ENCODE results near the gene CCDC85B. TPM values are rescaled to one million over a fixed set of nuclear protein-coding genes. Genes with fewer than 3 reads are reported as not detected.

Gene CCDC85B
- total and polyA plus RNA-seq, 10 donors, result 38.7 to 131 (median 51.3) TPM

- TF ChIP-seq POLR2AphosphoS5 (IDR thresholded peaks at IDR 0.05) (peak in 1 of 3 donors; percentile 0), CTCF (IDR thresholded peaks at IDR 0.05 in 8 of 11, conservative IDR thresholded peaks at IDR 0.05 in 3 of 11) (no peak)
- peak overlapping the region; percentile 76 to 98 (median 96) for H3K27ac ChIP-seq
- 0 to 1% (median 1%) methylated on average over 17 to 60 of the region's 60 CpGs for WGBS, 5 donors
- DNase-seq, result peak; percentile 94
- H3K27me3 ChIP-seq (replicated peaks in 1 of 7), result no peaks in the 10 kb centered on the region
- H3K4me1 ChIP-seq, result peaks cover 45 to 77% (median 52%) of the 10 kb centered on the region in 6 donors
- intact Hi-C loops (cut with DNase I; ENCODE audit: low total_unique reads), result no loop called here
- peaks cover 0 to 58% (median 19%) of the 10 kb centered on the region in 6 donors for H3K36me3 ChIP-seq
- H3K9me3 ChIP-seq, result no peaks in the 10 kb centered on the region
- H3K4me3 ChIP-seq, result peak overlapping the region; percentile 83 to 100 (median 96)
Measured at GRCh38 chr11:65919573-65920371, 29.3 kb downstream of the CCDC85B start.

DNA sequence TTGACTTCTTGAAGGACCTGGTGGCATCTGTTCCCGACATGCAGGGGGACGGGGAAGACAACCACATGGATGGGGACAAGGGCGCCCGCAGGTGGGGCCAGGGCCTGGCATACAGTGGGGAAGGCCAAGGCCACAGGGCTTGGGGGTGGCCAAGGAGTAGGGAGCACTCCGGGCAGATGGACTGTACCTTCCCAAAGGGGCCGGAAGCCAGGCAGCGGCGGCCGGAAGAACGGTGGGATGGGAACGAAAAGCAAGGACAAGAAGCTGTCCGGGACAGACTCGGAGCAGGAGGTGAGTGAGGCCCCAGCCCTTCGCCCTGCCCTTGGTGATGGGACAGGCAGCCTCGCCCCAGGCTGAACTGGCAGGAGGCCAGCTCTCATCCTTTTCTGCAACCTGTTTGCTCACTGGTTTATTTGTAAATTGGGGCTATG, 29.9 kb downstream of the CCDC85B start:
- Histone ChIP-seq H3K27ac (peak overlapping the region; percentile 76 to 98 (median 96)), H3K4me1 (peaks cover 40 to 70% (median 46%) of the 10 kb centered on the region in 6 donors), H3K4me3 (peak overlapping the region; percentile 83 to 100 (median 96)), H3K27me3 (replicated peaks in 1 of 7) (no peaks in the 10 kb centered on the region), H3K9me3 (no peaks in the 10 kb centered on the region), H3K36me3 (peaks cover 0 to 64% (median 19%) of the 10 kb centered on the region in 6 donors)
- intact Hi-C loops (cut with DNase I; ENCODE audit: low total_unique reads), result no loop called here
- WGBS, 5 donors, result 61 to 80% (median 68%) methylated on average over 12 to 15 of the region's 15 CpGs
- peak; percentile 87 for DNase-seq
- no peak for TF ChIP-seq POLR2A (IDR thresholded peaks at IDR 0.05)
- TF ChIP-seq POLR2AphosphoS5 (IDR thresholded peaks at IDR 0.05), result no peak
- no peak for TF ChIP-seq CTCF (IDR thresholded peaks at IDR 0.05 in 8 of 11, conservative IDR thresholded peaks at IDR 0.05 in 3 of 11)

DNA sequence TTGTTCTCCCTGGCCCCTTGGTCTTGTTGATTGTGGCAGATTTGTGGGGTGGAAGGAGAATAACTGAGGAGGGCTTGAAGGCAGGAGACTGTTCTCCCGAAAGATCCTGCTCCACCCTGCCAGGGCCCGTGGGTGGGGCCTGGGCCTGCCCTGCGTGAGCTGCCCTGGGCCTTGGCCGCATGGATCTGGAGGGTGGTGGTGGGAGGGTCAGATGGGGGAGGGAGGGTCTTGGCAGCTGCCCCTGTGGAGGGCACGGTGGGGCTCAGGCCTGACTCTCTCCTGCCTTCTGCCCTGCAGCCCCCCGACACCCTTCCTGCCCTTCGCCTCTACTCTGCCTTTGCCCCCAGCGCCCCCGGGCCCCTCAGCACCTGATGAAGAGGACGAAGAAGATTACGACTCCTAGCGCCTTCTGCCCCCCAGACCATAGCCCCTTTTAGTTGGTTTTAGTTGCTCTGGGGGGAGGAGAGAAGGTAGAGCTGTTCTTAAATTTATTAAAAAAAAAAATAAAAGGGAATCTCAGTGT, 30.6 kb downstream of the CCDC85B start:
- WGBS, 5 donors, result 89 to 92% (median 89%) methylated on average over 11 to 12 of the region's 12 CpGs
- Histone ChIP-seq H3K9me3 (no peaks in the 10 kb centered on the region), H3K4me3 (peak overlapping the region in 3 of 8 donors; percentile 96 to 100 (median 96)), H3K4me1 (peaks cover 32 to 63% (median 39%) of the 10 kb centered on the region in 6 donors), H3K27me3 (replicated peaks in 1 of 7) (no peaks in the 10 kb centered on the region), H3K27ac (peak overlapping the region in 1 of 8 donors; percentile 98), H3K36me3 (peaks cover 0 to 66% (median 19%) of the 10 kb centered on the region in 6 donors)
- intact Hi-C loops (cut with DNase I; ENCODE audit: low total_unique reads), result no loop called here
- TF ChIP-seq CTCF (IDR thresholded peaks at IDR 0.05 in 8 of 11, conservative IDR thresholded peaks at IDR 0.05 in 3 of 11), result no peak
- no peak for TF ChIP-seq POLR2A (IDR thresholded peaks at IDR 0.05)
- TF ChIP-seq POLR2AphosphoS5 (IDR thresholded peaks at IDR 0.05), result no peak
- DNase-seq, result no peak

DNA sequence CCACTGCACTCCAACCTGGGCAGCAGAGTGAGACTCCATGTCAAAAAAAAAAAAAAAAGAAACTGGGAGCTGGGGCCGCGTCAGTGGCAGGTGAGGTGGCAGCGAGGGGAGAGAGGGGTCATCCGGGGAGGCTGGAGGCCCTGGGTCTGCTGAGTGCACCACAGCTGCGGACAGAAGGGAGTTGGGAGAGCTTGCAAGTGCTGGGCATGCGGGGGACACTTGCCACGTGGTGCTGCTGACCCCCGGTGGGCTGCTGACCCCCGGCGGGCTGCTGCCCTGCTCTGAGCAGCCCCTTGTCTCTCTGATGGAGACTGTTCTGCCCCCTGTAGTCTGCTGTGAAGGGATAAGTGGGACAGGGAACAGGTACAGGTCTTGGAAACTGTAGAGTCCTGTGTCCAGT, 31.4 kb downstream of the CCDC85B start:
- intact Hi-C loops (cut with DNase I; ENCODE audit: low total_unique reads), result no loop called here
- Histone ChIP-seq H3K27ac (peak overlapping the region in 1 of 8 donors; percentile 12), H3K27me3 (replicated peaks in 1 of 7) (no peaks in the 10 kb centered on the region), H3K4me3 (no peak overlapping the region), H3K4me1 (peaks cover 25 to 59% (median 31%) of the 10 kb centered on the region in 6 donors), H3K9me3 (no peaks in the 10 kb centered on the region), H3K36me3 (peaks cover 0 to 62% (median 19%) of the 10 kb centered on the region in 6 donors)
- 94 to 98% (median 96%) methylated on average over 7 to 10 of the region's 10 CpGs for WGBS, 5 donors
- DNase-seq, result no peak
- no peak for TF ChIP-seq POLR2A (IDR thresholded peaks at IDR 0.05)
- TF ChIP-seq POLR2AphosphoS5 (IDR thresholded peaks at IDR 0.05), result peak in 1 of 3 donors; percentile 44
- TF ChIP-seq CTCF (IDR thresholded peaks at IDR 0.05 in 8 of 11, conservative IDR thresholded peaks at IDR 0.05 in 3 of 11), result no peak

Measured in spleen (tissue), 11 donors.